GM18498 (cell line): ENCODE measurements around the gene BRI3.

Source experiments
- ATAC-seq: cut with Tn5 transposase; IDR thresholded peaks from one replicate; pipeline ENCODE4 v1.9.1; 2021; ENCODE audit warnings: mild to moderate bottlenecking, moderate library complexity; ENCODE audit not compliant: unreplicated experiment

The BRI3 gene

DNA sequence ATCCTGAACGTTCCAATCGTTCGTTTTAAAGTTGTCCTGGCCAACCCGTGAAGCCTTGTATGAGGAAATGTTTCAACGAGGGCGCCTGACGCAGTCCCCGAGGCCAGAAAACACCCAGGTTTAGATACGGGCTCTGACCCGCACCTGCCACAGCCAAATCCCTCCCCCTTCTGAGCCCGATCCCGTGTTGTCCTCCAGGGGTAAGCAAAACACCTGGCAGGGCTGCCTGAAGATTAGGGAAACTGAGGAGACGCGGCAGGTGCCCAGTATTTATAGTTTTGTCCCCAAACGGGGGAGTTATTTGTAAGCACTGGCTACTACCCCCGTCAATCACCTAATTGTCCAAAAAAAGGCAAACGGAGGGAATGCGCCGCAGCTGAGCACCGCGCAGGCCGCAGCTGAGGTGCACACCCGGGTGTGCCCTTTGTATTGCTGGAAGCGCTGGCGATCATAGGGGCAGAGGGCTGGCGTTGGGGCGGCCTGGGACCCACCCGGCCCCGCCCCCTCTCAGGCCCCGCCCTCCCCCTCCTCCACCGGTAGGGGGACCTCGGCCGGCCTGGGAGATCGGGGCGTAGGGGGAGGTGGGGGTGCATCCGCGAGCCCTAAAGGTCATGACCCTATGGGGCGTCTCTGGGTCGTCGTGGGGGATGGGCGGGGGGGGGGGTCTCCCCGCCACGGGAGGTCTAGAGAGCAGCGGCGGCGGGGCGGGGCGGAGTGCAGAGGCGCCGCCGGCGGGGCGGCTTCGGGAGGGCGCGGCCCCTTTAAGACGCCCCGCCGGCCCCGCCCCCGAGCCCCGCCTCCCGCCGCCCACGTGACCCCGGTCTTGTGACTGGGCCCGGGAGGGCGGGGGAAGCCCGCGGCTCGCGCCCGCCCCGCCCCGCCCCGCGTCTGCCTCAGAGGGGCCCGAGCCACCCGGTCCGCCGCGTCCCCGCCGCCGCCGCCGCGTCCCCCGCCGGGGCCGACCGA, at the start of gene BRI3:
BRI3 (plus strand) TSS at position 896 of the 966 bp plus-strand sequence. CDS start 110 bp downstream, outside the sequence.
- ATAC-seq: peak; percentile 84

GRCh38 chr7:98232263-98232585, 49.3 kb upstream of the BRI3 start:
- ATAC-seq: no peak

GRCh38 chr7:98232799-98233198, 48.7 kb upstream of the BRI3 start:
- no peak for ATAC-seq

DNA sequence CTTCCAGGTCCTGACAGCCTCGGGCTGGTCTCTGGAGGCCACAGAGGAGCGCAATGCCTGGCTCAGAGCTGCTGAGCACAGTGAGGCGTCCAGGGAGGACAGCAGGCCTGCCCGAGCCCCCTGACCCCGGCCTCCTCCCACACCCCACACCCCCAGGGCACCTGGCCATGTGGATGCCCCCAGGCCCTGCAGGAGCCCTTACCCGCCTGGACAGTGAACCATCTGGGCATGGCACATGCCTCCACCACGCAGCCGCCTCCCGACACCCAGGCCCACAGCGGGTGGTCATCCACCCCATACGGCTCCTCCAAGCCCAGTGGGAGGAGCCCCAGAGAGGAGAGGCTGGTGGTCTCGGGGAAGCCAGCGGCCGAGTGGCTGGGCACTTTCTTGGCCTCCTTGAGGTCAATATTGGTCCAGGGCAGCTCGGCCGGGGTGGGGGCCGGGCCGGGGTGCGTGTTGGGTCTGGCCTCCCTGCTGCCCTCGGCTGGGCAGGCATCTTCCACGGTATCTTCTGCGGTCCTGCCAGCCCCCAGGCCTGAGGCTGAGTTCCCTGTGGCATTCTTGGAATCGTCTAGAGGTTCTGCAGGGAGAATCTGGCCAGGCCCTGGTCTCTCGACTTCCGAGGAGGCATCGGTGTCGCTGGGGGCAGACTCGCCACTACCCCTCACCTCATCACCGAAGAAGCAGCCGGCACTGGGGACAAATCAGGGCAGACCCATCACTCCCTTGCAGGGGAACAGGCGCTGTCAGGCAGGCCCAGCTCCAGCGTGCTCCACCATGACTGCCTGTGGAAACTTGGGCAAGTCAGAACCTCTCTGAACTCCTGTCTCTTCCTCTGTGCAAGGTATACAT, 48.0 kb upstream of the BRI3 start:
- no peak for ATAC-seq

DNA sequence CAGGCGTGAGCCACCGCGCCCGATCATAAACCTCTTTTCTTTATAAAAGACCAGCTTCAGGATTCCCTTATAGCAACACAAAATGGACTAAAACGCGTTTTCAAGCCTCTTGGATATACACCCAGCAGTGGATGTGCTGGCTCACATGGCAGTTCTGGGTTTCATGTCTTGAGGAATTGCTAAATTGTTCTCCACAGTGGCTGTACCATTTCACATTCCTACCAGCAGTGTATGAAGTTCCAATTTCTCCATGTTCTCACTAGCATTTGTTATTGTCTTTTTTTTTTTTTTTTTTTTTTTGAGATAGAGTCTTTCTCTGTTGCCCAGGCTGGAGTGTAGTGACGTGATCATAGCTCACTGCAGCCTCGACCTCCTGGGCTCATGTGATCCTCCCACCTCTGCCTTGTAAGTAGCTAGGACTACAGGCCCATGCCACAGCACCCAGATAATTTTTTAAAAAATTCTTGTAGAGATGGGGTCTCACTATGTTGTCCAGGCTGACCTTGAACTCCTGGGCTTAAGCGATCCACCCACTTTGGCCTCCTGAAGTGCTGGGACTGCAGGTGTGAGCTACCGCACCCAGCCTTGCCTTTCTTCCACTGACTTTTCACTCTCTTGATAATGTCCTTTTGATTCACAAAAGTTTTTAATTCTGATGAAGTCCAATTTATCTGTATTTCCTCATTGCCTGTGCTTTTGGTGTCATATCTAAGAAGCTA, 46.9 kb upstream of the BRI3 start:
- no peak for ATAC-seq

DNA sequence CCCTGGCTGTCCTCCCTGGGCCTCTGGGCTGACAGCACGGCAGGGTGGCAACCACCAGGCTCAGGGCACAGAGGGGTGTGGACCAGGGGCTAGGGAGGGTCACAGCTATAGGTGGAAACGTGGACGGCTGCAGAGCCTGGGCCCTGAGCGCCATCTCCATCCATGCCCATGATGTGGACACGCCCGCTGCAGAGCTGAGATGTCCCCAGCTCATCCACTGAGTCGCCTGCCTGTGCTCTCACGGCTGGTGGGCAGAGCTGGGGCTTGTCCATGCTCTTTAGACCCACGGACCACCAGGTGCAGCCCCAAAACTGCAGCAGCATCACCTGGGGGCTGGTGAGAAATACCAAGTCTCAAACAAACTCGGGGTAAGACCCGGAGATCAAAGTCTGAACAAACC, 45.6 kb upstream of the BRI3 start:
- ATAC-seq: no peak

- no peak for ATAC-seq
These were observed 44.9 kb upstream of the BRI3 start for GRCh38 chr7:98236355-98237185.

DNA sequence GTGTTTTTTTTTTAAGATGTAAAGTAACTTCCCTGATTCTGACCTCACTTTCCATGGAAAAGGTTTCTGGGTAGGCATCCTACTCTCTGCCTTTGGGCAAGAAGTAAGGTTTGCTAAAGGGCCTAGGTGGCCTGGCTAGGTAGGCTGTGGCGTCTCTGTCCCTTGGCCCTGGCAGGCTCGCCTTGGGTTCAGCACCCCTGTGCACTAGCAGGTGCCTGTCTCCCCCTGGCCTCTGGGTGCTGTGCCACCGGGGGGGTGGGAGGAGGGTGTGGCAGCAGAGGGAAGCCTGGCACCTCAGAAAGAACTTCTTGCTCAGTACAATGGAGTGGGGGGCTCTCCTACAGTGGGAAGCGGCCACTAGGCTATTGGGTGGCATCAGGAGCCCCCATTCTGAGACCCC, 43.4 kb upstream of the BRI3 start:
- no peak for ATAC-seq

DNA sequence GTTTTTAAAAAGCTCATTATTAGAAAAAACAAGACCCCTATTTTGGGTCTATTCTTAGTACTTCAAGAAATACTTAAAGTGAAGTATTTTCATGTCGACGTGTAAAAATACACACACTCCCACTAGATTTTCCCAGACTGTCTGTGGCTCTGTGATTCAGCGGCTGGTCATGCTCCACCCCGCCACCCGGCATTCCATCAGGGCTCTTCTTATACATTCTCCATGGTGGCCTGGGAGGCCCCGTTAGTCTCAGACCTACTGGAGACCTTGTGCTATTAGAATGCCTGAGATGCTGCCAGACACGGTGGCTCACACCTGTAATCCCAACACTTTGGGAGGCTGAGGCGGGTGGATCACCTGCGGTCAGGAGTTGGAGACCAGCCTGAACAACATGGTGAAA, 42.5 kb upstream of the BRI3 start:
- no peak for ATAC-seq

GRCh38 chr7:98240961-98241673, 40.4 kb upstream of the BRI3 start:
- peak; percentile 74 for ATAC-seq

GRCh38 chr7:98241674-98242241, 39.7 kb upstream of the BRI3 start:
- ATAC-seq: no peak

- ATAC-seq: no peak
These were observed 39.1 kb upstream of the BRI3 start for GRCh38 chr7:98242342-98242741.

GRCh38 chr7:98242934-98243333, 38.6 kb upstream of the BRI3 start:
- ATAC-seq: no peak

DNA sequence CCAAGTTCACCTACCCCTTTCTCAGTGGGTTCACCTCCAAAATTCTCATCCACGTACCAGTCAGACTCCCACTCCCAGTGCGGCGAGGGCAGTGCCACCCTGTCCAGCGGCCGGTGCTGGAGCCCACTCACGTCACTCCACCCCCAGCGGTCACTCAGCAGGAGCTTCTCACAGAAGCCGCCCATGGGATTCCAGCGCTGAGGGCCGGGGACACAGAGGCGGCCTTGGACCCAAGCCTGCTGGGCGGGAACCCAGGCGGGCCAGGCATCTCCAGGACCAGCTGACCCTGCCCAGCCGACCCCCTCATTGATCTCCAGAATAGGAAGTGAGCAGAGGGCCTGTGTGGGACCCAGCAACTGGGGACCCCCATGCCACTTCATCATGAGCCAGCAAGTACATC, 36.6 kb upstream of the BRI3 start:
- ATAC-seq: no peak

DNA sequence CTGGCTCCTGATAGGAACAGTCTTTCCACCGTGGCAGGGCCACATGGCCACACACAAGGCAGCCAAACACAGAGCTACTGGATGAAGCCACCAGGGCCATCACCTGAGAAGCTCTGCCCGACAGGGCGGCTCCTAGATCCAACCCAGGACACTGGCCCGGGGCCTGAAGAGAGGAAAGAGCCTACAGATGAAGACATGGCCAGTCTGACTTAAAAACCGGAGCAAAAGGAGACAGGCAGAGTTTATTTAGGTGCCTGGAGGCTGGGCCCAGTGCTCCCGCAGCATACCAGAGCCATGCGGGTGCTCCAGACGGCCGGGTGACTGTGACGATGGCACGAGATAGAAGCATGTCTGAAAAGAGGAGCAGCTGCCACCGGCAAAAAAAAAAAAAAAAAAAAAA, 33.3 kb upstream of the BRI3 start:
- no peak for ATAC-seq

DNA sequence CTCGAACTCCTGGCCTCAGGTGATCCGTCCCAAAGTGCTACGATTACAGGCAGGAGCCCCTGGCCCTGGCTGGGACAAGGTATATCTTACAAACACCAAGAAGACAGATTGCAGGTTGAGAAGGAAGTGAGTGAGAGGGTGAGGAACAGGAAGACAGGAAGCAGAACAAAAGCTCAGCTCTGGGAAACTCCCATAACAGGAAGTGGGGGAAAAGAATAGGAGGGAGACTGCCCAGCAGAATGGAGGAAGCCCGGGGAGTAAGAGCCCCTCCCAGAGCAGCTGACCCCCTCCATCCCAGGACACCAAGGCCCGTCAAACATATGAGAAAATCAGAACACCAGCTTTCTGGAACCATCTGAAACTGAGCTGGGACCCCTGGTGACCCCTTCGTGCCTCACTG, 32.4 kb upstream of the BRI3 start:
- no peak for ATAC-seq

GRCh38 chr7:98250789-98251188, 30.7 kb upstream of the BRI3 start:
- no peak for ATAC-seq

- ATAC-seq: peak; percentile 21
These were observed 30.3 kb upstream of the BRI3 start for GRCh38 chr7:98251231-98251600.

- peak; percentile 99 for ATAC-seq
These were observed 29.7 kb upstream of the BRI3 start, which contains the start of gene TECPR1 for GRCh38 chr7:98251601-98252424. Gene TECPR1, minus strand, starts transcription at chr7:98252232. Its CDS starts 6,086 bp downstream, at chr7:98246146.
